Measurements from ENCODE around the gene NHERF1. TPM values are rescaled to one million over a fixed set of nuclear protein-coding genes. Genes with fewer than 3 reads are reported as not detected.

Gene NHERF1
- total and polyA plus RNA-seq, 9 of the 15 experiments (the other 6 are each of a cell fraction or from before 2014, with no cell fraction given) = 11.4 to 79.9 (median 36.9) TPM

GRCh38 chr17:74722782-74723181, 25.6 kb upstream of the NHERF1 start:
- no peak for TF ChIP-seq PHB (CRISPR knock-in tag; IDR thresholded peaks at IDR 0.05)
- TF ChIP-seq KHSRP (IDR thresholded peaks at IDR 0.05) = no peak
- no peak for TF ChIP-seq MECOM (CRISPR knock-in tag; IDR thresholded peaks at IDR 0.05)
- TF ChIP-seq NCOA2 (IDR thresholded peaks at IDR 0.05; ENCODE audit: partially characterized antibody in 2 of 2) = no peak
- Histone ChIP-seq H3K9ac (ENCODE audit: insufficient read depth in 1 of 2, low read depth in 2 of 2, low read length in 2 of 2) (no peak overlapping the region), H3K4me1 (replicated peaks in 1 of 2; ENCODE audit: control insufficient read depth in 2 of 2, insufficient read depth in 2 of 2, low read length in 2 of 2) (no peaks in the 10 kb centered on the region), H2AFZ (ENCODE audit: low read depth, low read length) (no peak overlapping the region), H3K27me3 (ENCODE audit: control insufficient read depth in 2 of 2, insufficient read depth in 2 of 2, low read length in 2 of 2) (peaks cover 7 to 29% of the 10 kb centered on the region in 2 experiments), H3K9me3 (replicated peaks; ENCODE audit: control insufficient read depth, insufficient read depth, low read depth, low read length) (no peaks in the 10 kb centered on the region), H3K79me2 (ENCODE audit: control insufficient read depth, insufficient read depth, low read length) (no peaks in the 10 kb centered on the region), H4K20me1 (replicated peaks; ENCODE audit: control insufficient read depth, insufficient read depth, low read length) (no peaks in the 10 kb centered on the region), H3K9me1 (ENCODE audit: control insufficient read depth, insufficient read depth, low read length) (no peaks in the 10 kb centered on the region), H3K27ac (ENCODE audit: extremely low read depth, low read depth, low read length) (no peak overlapping the region), H3K4me2 (ENCODE audit: insufficient read depth, low read length) (no peak overlapping the region), H3K4me3 (no peak overlapping the region), H3K36me3 (ENCODE audit: control insufficient read depth, insufficient read depth, low read length) (no peaks in the 10 kb centered on the region)
- intact Hi-C loops (cut with micrococcal nuclease) (no loop called here), in situ Hi-C loops (cut with MboI) (no loop called here)
- WGBS (ENCODE audit: insufficient coverage, low coverage, missing lambda C conversion rate) = 36% methylated on average over 4 of the region's 4 CpGs
- no TSS peak for BruUV-seq (replicated peaks)
- FAIRE-seq = no peak
- CTCF ChIA-PET (ENCODE audit: low intra/inter-chr PET ratio) = no interaction called here
- POLR2A ChIA-PET = interaction anchor here (0.5 kb wide), 1 partner anchor 239 kb away, joined by 3 read pairs; no protein-coding TSS in a partner anchor
- ATAC-seq = no peak
- no peak for DNase-seq (ENCODE audit: extremely low read depth in 1 of 4, low spot score in 3 of 4)

GRCh38 chr17:74723891-74724290, 24.5 kb upstream of the NHERF1 start:
- peaks cover 9% of the 10 kb centered on the region; the same call in 1 of the 2 replicates for H3K9me3 ChIP-seq (replicated peaks; ENCODE audit: control insufficient read depth, insufficient read depth, low read depth, low read length)
- in situ Hi-C loops (cut with MboI) (no loop called here), intact Hi-C loops (cut with micrococcal nuclease) (no loop called here)
- H3K4me3 ChIP-seq = no peak overlapping the region
- no peak overlapping the region for H3K4me2 ChIP-seq (ENCODE audit: insufficient read depth, low read length)
- H3K79me2 ChIP-seq (ENCODE audit: control insufficient read depth, insufficient read depth, low read length) = no peaks in the 10 kb centered on the region
- ChIA-PET POLR2A (interaction anchor here (1.1 kb wide), 1 partner anchor 10 kb away, joined by 3 read pairs; no protein-coding TSS in a partner anchor), CTCF (ENCODE audit: low intra/inter-chr PET ratio) (no interaction called here)
- no peaks in the 10 kb centered on the region for H3K9me1 ChIP-seq (ENCODE audit: control insufficient read depth, insufficient read depth, low read length)
- H3K27me3 ChIP-seq (ENCODE audit: control insufficient read depth in 2 of 2, insufficient read depth in 2 of 2, low read length in 2 of 2) = peaks cover 7 to 29% of the 10 kb centered on the region in 2 experiments; a peak in 4 of 5 replicates
- no peak for FAIRE-seq
- DNase-seq (ENCODE audit: extremely low read depth in 1 of 4, low spot score in 3 of 4) = no peak
- 0% methylated on average over 5 of the region's 5 CpGs for WGBS (ENCODE audit: insufficient coverage, low coverage, missing lambda C conversion rate)
- BruUV-seq (replicated peaks) = no TSS peak
- no peak overlapping the region for H3K27ac ChIP-seq (ENCODE audit: extremely low read depth, low read depth, low read length)
- ATAC-seq = no peak
- no peak overlapping the region for H3K9ac ChIP-seq (ENCODE audit: insufficient read depth in 1 of 2, low read depth in 2 of 2, low read length in 2 of 2)
- H2AFZ ChIP-seq (ENCODE audit: low read depth, low read length) = no peak overlapping the region
- H4K20me1 ChIP-seq (replicated peaks; ENCODE audit: control insufficient read depth, insufficient read depth, low read length) = no peaks in the 10 kb centered on the region
- H3K4me1 ChIP-seq (replicated peaks in 1 of 2; ENCODE audit: control insufficient read depth in 2 of 2, insufficient read depth in 2 of 2, low read length in 2 of 2) = no peaks in the 10 kb centered on the region
- no peaks in the 10 kb centered on the region for H3K36me3 ChIP-seq (ENCODE audit: control insufficient read depth, insufficient read depth, low read length)
- TF ChIP-seq MYNN (IDR thresholded peaks at IDR 0.05) = no peak
- no peak for TF ChIP-seq MYNN (CRISPR knock-in tag; IDR thresholded peaks at IDR 0.05)
- no peak for TF ChIP-seq FOXJ3 (CRISPR knock-in tag; IDR thresholded peaks at IDR 0.05)
- TF ChIP-seq MNT (conservative IDR thresholded peaks at IDR 0.05) = no peak
- TF ChIP-seq NR2C1 (IDR thresholded peaks at IDR 0.05) = no peak
- no peak for TF ChIP-seq NR2C1 (tag; IDR thresholded peaks at IDR 0.05)
- TF ChIP-seq ZZZ3 (IDR thresholded peaks at IDR 0.05) = no peak
- no peak for TF ChIP-seq ATF6 (CRISPR knock-in tag; IDR thresholded peaks at IDR 0.05)
- TF ChIP-seq EP300 (IDR thresholded peaks at IDR 0.05; ENCODE audit: low read length) = no peak
- no peak for TF ChIP-seq JUNB (CRISPR knock-in tag; conservative IDR thresholded peaks at IDR 0.05)
- no peak for TF ChIP-seq NFIX (CRISPR knock-in tag; IDR thresholded peaks at IDR 0.05; ENCODE audit: low read depth)
- no peak for TF ChIP-seq EWSR1 (IDR thresholded peaks at IDR 0.05; ENCODE audit: borderline replicate concordance, low read depth, partially characterized antibody)
